Muscle layer of duodenum (tissue), 2 donors: ENCODE data around the gene SART3.

ENCODE experiments used
- H3K27ac ChIP-seq: one replicate; pipeline ENCODE4 v1.7.0; 2013; ENCODE audit warnings: mild to moderate bottlenecking, low read length
- H3K27me3 ChIP-seq: one replicate; pipeline ENCODE4 v1.7.0; 2013; ENCODE audit warnings: low read depth, mild to moderate bottlenecking, control low read depth, low read length
- H3K36me3 ChIP-seq, 2 donors: one replicate each; pipeline ENCODE4 v1.7.0; 2013; ENCODE audit warnings: low read length in 2 of 2, control low read depth in 1 of 2, mild to moderate bottlenecking in 1 of 2; ENCODE audit not compliant: insufficient read depth in 2 of 2, control insufficient read depth in 1 of 2
- H3K4me1 ChIP-seq, 2 donors: one replicate each; pipeline ENCODE4 v1.7.0; 2013; ENCODE audit warnings: low read length in 2 of 2, mild to moderate bottlenecking in 2 of 2, control low read depth in 1 of 2, moderate library complexity in 1 of 2; ENCODE audit not compliant: insufficient read depth in 2 of 2, control insufficient read depth in 1 of 2
- H3K4me3 ChIP-seq, 2 donors: one replicate each; pipeline ENCODE4 v1.7.0; 2013; ENCODE audit warnings: low read length in 2 of 2, low read depth in 1 of 2, mild to moderate bottlenecking in 1 of 2
- H3K9me3 ChIP-seq, 2 donors: one replicate each; pipeline ENCODE4 v1.7.0; 2013; ENCODE audit warnings: low read length in 2 of 2, control low read depth in 1 of 2, mild to moderate bottlenecking in 1 of 2; ENCODE audit not compliant: control insufficient read depth in 1 of 2
- donor health status: healthy.

Gene SART3

GRCh38 chr12:108473400-108474055, 87.4 kb downstream of the SART3 start:
- H3K4me3 ChIP-seq, result no peak overlapping the region
- H3K9me3 ChIP-seq, result no peaks in the 10 kb centered on the region
- no peaks in the 10 kb centered on the region for H3K27me3 ChIP-seq
- H3K36me3 ChIP-seq, result no peaks in the 10 kb centered on the region
- no peaks in the 10 kb centered on the region for H3K4me1 ChIP-seq
- H3K27ac ChIP-seq, result no peak overlapping the region
